Body of pancreas (tissue), 4 donors: ENCODE data around the gene ARFGEF2. TPM values are rescaled to one million over a fixed set of nuclear protein-coding genes. Genes with fewer than 3 reads are reported as not detected.

Experiments
- ATAC-seq: fragments of 150-250 bp; one replicate; pipeline ENCODE4 v1.9.1; 2016
- DNase-seq, 4 donors: peaks; one replicate each; pipeline ENCODE4 v3.0.0-alpha.2; 2019
- H3K27ac ChIP-seq, 4 donors: fragments of 200-600 bp; sonication (generic); 1 replicate in 3 of 4; 2 replicates in 1 of 4; pipeline versions ENCODE4 v1.5.1 to v1.6.1; 2016 to 2019; ENCODE audit warnings: mild to moderate bottlenecking in 1 of 4, mixed read lengths in 1 of 4, moderate library complexity in 1 of 4
- H3K27me3 ChIP-seq, 2 donors: fragments of 200-600 bp; sonication (generic); one replicate each; pipeline ENCODE4 v1.6.0; 2016; ENCODE audit warnings: mild to moderate bottlenecking in 1 of 2
- H3K36me3 ChIP-seq, 2 donors: fragments of 200-600 bp; sonication (generic); replicated peaks in 1 of 2; 2 replicates each; pipeline ENCODE4 v1.5.1; 2016; ENCODE audit warnings: low read depth in 2 of 2; ENCODE audit not compliant: insufficient read depth in 1 of 2
- H3K4me1 ChIP-seq: fragments of 200-600 bp; sonication (generic); one replicate; pipeline ENCODE4 v1.6.0; 2016
- H3K4me3 ChIP-seq, 2 donors: fragments of 200-600 bp; sonication (generic); 1 replicate in 1 of 2; 2 replicates in 1 of 2; pipeline ENCODE4 v1.5.1; 2016 to 2019
- H3K9me3 ChIP-seq, 3 donors: fragments of 200-600 bp; sonication (generic); 1 replicate in 2 of 3; 2 replicates in 1 of 3; pipeline ENCODE4 v1.5.1; 2016
- CTCF ChIP-seq, 7 experiments: fragments of 450-650 bp in 4 of 7; fragments of 200-600 bp in 3 of 7; sonication (generic) in 3 of 7; IDR thresholded peaks; one replicate each; pipeline ENCODE4 v1.5.1; 2016 to 2019; ENCODE audit warnings: antibody characterized with exemption in 7 of 7
- POLR2A ChIP-seq, 3 donors: fragments of 450-650 bp; IDR thresholded peaks; one replicate each; pipeline ENCODE4 v1.6.1; 2016; ENCODE audit warnings: antibody characterized with exemption in 3 of 3, mild to moderate bottlenecking in 2 of 3
- WGBS, 2 donors: methylation state at CpG; one replicate each; pipeline ENCODE4 v1.1.5; 2017; 5-methylcytosine and 5-hydroxymethylcytosine counted together
- intact Hi-C: fragments of 100-400 bp; cut with DNase I; formaldehyde crosslinking; loops from one replicate; pipeline ENCODE4 v1.15.1; 2023
- total RNA-seq, 2 donors: library from RNA; depleted of rRNA; stranded (reverse); fragments of >200 nt; gene quantifications; one replicate each; pipeline ENCODE4 v1.1.0, GENCODE V29; 2016

ARFGEF2 gene
- total RNA-seq, 2 donors from 2014 or later = 17.5 to 26.5 TPM

- 58 to 72% methylated on average over 3 of the region's 3 CpGs for WGBS, 2 donors
- peak; percentile 12 for ATAC-seq
- TF ChIP-seq POLR2A (IDR thresholded peaks at IDR 0.05) = no peak
- TF ChIP-seq CTCF (IDR thresholded peaks at IDR 0.05) = no peak
Measured at GRCh38 chr20:49037962-49038387, 116.5 kb downstream of the ARFGEF2 start.

DNA sequence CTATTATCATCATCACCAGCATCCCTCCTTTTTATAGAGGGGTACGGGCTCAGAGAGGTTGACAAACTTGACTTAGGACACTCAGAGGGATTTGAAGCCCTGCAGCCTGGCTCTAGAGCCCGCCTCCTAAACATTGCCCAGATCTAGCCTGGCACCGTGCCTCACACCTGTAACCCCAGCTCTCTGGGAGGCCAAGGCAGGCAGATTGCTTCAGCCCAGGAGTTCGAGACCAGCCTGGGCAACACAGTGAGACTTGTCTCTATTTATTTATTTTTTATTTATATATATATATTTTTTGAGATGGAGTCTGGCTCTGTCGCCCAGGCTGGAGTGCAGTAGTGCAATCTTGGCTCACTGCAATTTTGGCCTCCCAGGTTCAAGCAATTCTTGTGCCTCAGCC lies 118.3 kb downstream of the ARFGEF2 start:
- no peaks in the 10 kb centered on the region for H3K9me3 ChIP-seq
- no peaks in the 10 kb centered on the region for H3K27me3 ChIP-seq
- intact Hi-C loops = no loop called here
- DNase-seq = peak in 1 of 4 donors; percentile 13
- ATAC-seq = no peak
- TF ChIP-seq CTCF (IDR thresholded peaks at IDR 0.05) = no peak
- TF ChIP-seq POLR2A (IDR thresholded peaks at IDR 0.05) = no peak
- WGBS, 2 donors = 75 to 81% methylated on average over 5 of the region's 5 CpGs
- H3K4me1 ChIP-seq = peaks cover 1% of the 10 kb centered on the region
- H3K27ac ChIP-seq = no peak overlapping the region
- no peak overlapping the region for H3K4me3 ChIP-seq
- no peaks in the 10 kb centered on the region for H3K36me3 ChIP-seq

More at GRCh38 chr20:49037962-49038387, 116.5 kb downstream of the ARFGEF2 start:
- Histone ChIP-seq H3K4me3 (no peak overlapping the region), H3K36me3 (peaks cover 0 to 10% of the 10 kb centered on the region in 2 donors), H3K9me3 (no peaks in the 10 kb centered on the region), H3K27me3 (no peaks in the 10 kb centered on the region), H3K27ac (no peak overlapping the region), H3K4me1 (no peaks in the 10 kb centered on the region)
- DNase-seq = no peak
- intact Hi-C loops = no loop called here

DNA sequence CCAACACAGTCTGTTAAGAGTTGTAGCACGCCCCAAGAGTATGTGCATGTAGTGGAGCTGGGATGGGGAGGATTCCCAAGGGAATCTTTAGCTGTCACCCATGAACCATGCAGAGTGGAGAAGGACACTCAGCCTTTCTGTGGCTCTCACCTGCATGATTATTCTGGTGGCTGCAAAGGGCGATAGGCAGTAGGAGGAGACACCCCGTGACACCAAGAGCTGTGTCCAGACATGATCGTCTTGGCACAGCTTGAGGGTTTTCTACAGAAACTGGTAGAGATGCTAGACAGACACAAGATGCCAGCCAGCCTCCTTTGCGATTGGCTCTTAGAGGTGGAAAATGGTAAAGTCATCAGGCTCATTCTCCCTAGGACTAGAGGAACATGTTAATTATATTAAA lies 121.5 kb downstream of the ARFGEF2 start:
- no peak for ATAC-seq
- Histone ChIP-seq H3K4me3 (no peak overlapping the region), H3K4me1 (peaks cover 20% of the 10 kb centered on the region), H3K27ac (no peak overlapping the region), H3K9me3 (no peaks in the 10 kb centered on the region), H3K27me3 (no peaks in the 10 kb centered on the region), H3K36me3 (no peaks in the 10 kb centered on the region)
- WGBS, 2 donors = 92 to 95% methylated on average over 5 of the region's 5 CpGs
- intact Hi-C loops = no loop called here
- DNase-seq = no peak
- TF ChIP-seq CTCF (IDR thresholded peaks at IDR 0.05) (no peak), POLR2A (IDR thresholded peaks at IDR 0.05) (no peak)

DNA sequence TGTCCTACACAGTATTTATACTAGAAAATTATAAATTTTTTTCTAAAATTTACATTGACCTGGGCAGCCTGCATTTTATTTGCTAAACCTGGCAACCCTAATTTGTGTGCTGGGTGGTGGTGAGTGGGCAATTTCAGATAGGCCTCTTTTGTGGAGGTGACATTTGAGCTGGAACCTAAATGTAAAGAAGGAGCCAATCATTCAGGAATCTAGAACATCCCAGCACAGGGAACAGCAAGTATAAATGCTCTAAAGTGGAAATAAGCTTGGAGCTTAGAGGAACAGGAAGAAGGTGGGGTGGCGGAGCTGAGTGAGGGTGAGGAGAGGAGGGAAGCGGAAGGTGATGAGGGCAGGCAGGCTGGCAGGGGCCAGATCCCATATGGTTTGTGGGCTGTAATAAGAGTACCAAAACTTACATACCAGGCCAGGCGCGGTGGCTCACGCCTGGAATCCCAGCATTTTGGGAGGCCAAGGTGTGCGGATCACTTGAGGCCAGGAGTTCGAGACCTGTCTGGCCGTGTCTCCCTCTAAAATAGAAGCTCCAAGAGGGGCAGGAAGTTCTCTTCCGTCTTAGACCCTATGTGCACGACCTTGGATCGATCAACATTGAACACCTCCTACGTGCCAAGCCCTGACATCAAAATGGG lies 124.1 kb downstream of the ARFGEF2 start:
- ATAC-seq (peak; percentile 9), DNase-seq (peak in 3 of 4 donors; percentile 50 to 66 (median 55))
- intact Hi-C loops = no loop called here
- H3K4me1 ChIP-seq = peaks cover 23% of the 10 kb centered on the region
- TF ChIP-seq POLR2A (IDR thresholded peaks at IDR 0.05) (no peak), CTCF (IDR thresholded peaks at IDR 0.05) (no peak)
- H3K27me3 ChIP-seq = no peaks in the 10 kb centered on the region
- H3K36me3 ChIP-seq = no peaks in the 10 kb centered on the region
- WGBS, 2 donors = 3 to 4% methylated on average over 11 to 12 of the region's 12 CpGs
- peak overlapping the region; percentile 90 to 96 (median 92) for H3K27ac ChIP-seq
- H3K9me3 ChIP-seq = no peaks in the 10 kb centered on the region
- H3K4me3 ChIP-seq = peak overlapping the region; percentile 4 to 16
